GM21619 (cell line): ENCODE measurements around the gene COL8A2.

Experiments used
- ATAC-seq: cut with Tn5 transposase; IDR thresholded peaks from one replicate; pipeline ENCODE4 v1.9.1; 2021; ENCODE audit not compliant: unreplicated experiment

The COL8A2 gene

GRCh38 chr1:36115931-36116330 is 9.1 kb downstream of the COL8A2 start:
- ATAC-seq: no peak

GRCh38 chr1:36115200-36115669 is 9.8 kb downstream of the COL8A2 start:
- ATAC-seq: no peak

- ATAC-seq: no peak
Measured at GRCh38 chr1:36114371-36114770, 10.7 kb downstream of the COL8A2 start.

- no peak for ATAC-seq
Measured at GRCh38 chr1:36112823-36113222, 12.2 kb downstream of the COL8A2 start.

GRCh38 chr1:36111151-36111550 is 13.9 kb downstream of the COL8A2 start:
- no peak for ATAC-seq

GRCh38 chr1:36109041-36109679 is 15.9 kb downstream of the COL8A2 start:
- no peak for ATAC-seq

GRCh38 chr1:36108314-36108713 is 16.7 kb downstream of the COL8A2 start:
- no peak for ATAC-seq

- no peak for ATAC-seq
Measured at GRCh38 chr1:36107394-36107793, 17.6 kb downstream of the COL8A2 start.

GRCh38 chr1:36106269-36106668 is 18.8 kb downstream of the COL8A2 start:
- no peak for ATAC-seq

GRCh38 chr1:36101546-36101945 is 23.5 kb downstream of the COL8A2 start:
- ATAC-seq: no peak

GRCh38 chr1:36100376-36100775 is 24.6 kb downstream of the COL8A2 start:
- no peak for ATAC-seq

GRCh38 chr1:36099681-36100341 is 25.2 kb downstream of the COL8A2 start:
- no peak for ATAC-seq

GRCh38 chr1:36098650-36099365 is 26.2 kb downstream of the COL8A2 start:
- ATAC-seq: no peak

GRCh38 chr1:36097693-36098585 is 27.1 kb downstream of the COL8A2 start:
- no peak for ATAC-seq

- no peak for ATAC-seq
Measured at GRCh38 chr1:36096500-36097432, 28.3 kb downstream of the COL8A2 start.

- ATAC-seq: no peak
Measured at GRCh38 chr1:36095760-36096405, 29.1 kb downstream of the COL8A2 start.

- no peak for ATAC-seq
Measured at GRCh38 chr1:36094621-36095061, 30.4 kb downstream of the COL8A2 start.

- ATAC-seq: no peak
Measured at GRCh38 chr1:36093929-36094328, 31.1 kb downstream of the COL8A2 start.

- no peak for ATAC-seq
Measured at GRCh38 chr1:36093226-36093625, 31.8 kb downstream of the COL8A2 start.
